HG03175 (cell line): Measurements from ENCODE around the gene FOXK2.
"Not testable (repeated sequence)": the region's sequence is repeated elsewhere in the genome, so short reads cannot be mapped to it uniquely, and the experiment has no call there.

ENCODE experiments used
- ATAC-seq: cut with Tn5 transposase; IDR thresholded peaks from one replicate; pipeline ENCODE4 v1.9.1; 2021; ENCODE audit warnings: mild to moderate bottlenecking, moderate library complexity; ENCODE audit not compliant: unreplicated experiment

The FOXK2 gene

DNA sequence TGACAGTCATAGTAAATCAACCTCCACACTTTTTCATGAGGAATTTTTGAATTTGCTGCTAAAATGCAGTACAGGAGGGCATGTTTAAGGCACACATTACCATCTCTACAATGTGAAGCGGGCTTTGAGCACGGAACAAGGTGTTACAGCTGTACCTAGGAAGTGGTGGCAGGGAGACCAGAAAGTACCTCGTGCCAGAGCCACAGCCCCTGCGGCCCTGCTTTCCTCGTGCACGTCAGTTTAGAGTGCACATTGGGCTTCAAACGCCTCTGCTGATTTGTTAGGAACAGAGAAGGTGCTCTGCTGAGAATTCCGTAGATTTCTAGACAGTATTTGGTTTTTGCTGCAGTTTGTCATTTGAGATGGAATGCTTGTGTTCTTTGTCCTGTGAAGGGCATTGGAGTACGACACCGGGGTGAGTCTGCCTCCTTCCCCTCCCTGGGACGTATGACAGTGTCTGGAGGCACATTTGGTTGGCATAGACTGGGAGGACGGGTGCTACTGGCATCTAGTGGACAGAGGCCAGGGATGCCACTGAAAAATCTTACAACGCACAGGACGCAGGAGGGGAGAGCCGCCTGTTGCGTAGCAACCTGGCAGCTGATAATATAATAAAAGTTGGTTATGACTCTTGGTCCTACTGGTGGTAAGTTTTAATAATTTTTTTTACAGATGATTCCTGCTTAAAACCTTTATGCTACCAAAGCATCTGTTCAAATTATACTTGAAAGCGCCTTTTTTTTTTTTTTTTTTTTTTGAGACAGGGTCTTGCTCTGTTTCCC is 9.1 kb downstream of the FOXK2 start:
- ATAC-seq: no peak

DNA sequence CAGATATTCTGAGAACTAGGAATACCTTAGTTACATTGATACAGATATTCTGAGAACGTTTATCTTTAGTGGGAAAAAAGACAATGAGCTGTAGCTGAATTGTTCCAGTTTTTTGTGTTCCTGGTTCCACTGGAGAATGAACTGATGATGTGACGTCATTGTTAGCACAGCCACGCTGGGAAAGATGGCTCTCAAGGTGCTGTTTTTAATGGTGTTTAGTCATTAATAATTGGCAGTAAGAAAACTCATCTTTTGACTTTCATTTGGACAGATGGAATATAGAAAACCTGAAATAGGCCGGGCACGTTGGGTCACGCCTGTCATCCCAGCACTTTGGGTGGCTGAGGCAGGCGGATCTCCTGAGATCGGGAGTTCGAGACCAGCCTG is 10.4 kb downstream of the FOXK2 start:
- no peak for ATAC-seq

DNA sequence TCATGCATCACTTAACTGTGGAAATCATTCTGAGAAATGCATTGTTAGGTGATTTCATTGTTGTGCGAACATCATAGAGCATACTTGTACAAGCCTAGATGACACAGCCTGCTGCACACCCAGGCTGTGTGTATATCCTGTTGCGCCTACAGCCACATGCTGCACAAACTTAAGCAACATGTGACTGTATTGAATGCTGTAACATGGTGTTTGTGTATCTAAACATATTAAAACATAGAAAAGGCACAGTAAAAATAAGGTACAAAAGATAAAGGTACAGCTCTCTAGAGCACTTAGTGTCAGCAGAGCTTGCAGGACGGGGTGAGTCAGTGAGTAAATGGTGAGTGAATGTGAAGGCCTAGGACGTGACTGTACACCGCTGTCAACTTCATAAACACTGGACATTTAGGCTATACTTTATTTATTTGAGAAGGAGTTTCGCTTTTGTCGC is 11.9 kb downstream of the FOXK2 start:
- ATAC-seq: no peak

DNA sequence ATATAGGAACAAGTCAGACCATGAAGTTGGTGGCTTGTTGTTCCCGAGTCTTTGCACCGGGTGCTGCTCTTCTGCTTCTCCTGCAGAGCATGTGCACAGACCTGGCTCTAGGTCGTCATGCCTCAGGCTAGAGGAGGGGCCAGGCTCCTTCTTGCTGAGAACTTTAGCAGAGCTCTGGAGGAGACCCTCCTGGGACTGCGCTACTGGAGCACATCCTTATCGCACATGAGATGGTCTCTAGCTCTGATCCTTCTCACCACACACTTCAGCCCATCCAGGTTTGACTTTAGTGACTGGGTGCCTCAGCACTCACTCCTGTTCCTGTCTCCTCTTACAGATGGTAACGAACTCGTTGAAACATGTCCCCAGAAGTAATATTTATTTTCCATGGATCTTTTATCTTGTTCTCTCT is 14.9 kb downstream of the FOXK2 start:
- ATAC-seq: no peak

DNA sequence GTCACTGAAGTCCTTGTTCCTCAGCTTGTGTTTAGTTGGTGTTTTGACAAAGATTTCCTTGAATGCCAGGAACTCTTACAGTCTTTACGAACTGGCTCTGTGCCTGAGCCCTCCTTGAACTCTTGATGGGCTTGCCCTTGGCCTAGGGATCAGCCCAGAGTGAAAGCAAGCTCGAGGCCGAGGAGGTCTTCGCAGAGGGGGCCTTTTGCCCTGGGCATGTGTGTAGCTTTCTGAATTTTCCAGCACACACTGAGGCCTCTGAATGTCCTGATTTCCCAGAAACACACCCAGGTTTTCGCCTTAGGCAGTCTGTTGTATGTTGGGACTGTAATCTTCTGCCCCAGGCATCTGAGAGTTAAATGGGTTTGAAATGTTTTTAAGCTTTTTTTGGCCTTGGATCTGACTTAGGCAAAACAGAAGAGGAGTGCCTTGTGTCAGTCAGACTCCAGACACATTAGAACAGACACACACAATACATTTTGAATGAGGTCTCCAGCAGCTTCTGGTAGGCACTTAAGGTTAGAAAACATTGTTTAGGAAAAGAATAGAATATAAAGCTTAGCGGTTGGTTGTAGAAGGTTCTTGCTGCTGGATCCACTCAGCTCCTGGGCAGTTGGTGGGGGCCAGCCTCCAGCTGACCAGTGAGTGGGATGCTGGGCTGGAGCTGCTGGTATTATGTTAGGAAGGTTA is 17.1 kb downstream of the FOXK2 start:
- no peak for ATAC-seq

DNA sequence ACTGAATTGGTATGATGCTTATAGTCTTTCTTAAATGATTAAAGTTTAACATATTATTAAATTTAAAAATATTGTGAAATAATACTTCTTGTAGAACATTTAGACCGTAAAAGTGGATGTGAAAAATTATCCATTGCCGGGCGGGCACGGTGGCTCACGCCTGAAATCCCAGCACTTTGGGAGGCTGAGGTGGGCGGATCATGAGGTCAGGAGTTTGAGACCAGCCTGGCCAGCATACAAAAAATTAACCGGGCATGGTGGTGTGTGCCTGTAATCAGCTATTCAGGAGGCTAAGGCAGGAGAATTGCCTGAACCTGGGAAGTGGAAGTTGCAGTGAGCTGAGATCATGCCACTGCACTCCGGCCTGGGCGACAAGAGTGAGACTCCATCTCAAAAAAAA is 17.7 kb downstream of the FOXK2 start:
- not testable (repeated sequence) for ATAC-seq

DNA sequence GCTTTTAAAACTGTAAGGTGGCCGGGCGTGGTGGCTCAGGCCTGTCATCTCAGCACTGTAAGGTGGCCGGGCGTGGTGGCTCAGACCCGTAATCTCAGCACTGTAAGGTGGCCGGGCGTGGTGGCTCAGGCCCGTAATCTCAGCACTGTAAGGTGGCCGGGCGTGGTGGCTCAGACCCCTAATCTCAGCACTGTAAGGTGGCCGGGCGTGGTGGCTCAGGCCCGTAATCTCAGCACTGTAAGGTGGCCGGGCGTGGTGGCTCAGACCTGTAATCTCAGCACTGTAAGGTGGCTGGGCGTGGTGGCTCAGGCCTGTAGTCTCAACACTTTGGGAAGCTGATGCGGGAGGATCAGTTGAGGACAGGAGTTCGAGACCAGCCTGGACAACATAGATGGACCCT is 19.5 kb downstream of the FOXK2 start:
- ATAC-seq: not testable (repeated sequence)

DNA sequence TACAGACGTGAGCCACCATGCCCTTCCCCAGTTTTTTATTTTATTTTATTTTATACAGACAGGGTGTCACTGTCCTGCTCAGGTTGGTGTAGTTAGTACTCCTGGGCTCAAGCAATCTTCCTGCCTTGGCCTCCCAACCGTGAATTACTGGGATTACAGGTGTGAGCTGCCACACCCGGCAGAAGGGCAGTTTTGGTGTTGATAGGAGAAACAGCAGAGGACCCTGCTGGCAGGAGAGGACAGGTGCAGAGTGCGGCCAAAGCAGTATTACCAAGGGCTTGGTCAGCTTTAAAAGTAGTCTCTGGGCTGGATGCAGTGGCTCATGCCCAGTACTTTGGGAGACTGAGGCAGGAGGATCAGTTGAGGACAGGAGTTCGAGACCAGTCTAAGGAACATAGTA is 22.9 kb downstream of the FOXK2 start:
- ATAC-seq: no peak

DNA sequence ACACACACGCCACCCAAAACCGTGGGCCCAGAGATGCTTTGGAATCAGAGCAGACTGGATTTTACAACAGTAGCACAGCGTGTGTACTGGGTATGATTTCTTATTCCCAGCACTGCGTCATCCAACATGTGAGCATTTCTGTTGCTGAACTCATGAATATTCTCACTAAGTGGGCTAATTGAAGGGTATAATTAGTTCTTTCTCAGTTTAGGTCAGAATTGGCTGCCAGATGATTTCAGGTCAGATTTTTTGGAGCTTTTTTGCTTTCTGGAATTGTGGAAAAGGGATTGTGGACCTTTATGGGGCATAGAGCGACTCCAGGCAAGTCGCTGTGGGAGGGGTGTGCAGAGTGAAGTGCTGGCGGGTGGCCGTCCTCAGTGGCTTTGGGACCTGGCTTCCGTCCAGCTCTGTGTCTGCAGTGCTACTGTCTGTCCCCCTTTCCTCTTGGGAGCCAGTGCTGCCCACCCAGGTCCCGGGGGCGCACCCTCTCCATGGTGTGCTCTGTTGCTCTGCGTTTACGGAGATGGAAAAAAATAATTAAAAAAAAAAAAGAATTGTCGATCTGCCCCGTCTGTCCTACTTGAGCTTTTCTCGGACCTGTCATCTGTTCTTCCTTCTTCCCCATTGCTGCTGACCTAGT is 25.0 kb downstream of the FOXK2 start:
- no peak for ATAC-seq

DNA sequence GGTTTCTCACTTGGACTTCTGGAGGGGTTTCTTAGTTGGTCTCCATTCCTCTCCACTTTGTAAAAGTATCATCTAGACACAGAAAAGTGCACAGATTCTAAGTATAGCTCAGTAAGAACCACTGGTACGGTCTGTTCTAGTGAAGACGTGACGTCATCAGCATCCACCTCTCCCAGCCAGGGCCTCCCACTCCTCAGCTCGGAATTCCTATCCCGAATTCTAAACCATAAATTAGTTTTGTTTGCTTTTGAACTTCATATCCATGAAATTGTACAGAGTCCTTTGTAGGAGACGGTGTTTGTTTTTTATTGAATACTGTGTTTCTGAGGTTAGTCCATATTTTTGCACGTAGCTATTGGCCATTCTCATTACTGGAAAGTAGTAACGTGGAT is 25.5 kb downstream of the FOXK2 start:
- no peak for ATAC-seq

DNA sequence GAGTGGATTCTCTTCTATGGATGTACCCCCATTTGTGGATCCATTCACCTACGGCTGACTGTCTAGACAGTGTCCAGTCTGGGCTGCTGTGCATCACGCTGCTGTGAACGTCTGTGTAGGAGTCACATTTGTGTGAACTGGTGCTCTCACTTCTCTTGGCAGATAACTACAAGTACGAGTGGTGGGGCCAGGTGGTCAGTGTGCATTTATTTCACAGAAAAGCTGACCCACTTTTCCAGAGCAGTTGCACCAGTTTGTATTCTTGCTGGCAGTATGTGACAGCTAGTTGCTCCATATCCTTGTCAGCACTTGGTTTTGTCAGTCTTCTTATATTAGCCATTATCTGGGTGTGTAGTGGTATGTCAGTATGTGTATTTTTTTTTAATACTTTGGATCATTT is 28.4 kb downstream of the FOXK2 start:
- ATAC-seq: no peak

DNA sequence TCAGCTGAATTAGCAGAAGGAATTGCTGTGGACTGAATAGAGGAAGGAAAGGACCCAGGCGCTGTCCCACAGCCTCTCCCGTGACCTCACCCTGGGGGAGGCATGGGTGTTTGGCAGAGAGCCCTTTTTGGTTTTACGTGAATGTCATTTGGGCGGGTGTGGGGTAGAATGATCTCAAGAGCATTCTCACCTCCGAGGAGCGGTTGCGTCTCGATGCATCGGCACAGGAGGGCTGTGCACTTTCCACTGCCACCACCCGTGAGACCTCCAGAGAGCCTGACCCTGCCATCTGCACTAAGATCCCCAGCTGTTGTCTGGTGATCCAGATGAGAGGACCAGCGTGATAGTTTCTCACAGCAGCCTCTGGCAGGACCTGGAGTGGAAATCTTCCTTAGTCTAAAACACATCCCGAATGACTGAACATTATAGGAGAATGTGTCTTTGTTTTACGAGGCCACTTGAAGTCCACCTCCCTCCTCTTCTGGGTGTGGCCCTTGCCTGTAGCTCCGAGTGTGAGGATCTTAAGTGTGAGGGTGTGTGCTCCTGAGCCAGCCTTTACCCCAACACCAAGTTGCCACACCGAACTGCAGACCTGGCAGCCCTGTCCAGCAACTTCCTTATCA is 29.3 kb downstream of the FOXK2 start:
- ATAC-seq: no peak

DNA sequence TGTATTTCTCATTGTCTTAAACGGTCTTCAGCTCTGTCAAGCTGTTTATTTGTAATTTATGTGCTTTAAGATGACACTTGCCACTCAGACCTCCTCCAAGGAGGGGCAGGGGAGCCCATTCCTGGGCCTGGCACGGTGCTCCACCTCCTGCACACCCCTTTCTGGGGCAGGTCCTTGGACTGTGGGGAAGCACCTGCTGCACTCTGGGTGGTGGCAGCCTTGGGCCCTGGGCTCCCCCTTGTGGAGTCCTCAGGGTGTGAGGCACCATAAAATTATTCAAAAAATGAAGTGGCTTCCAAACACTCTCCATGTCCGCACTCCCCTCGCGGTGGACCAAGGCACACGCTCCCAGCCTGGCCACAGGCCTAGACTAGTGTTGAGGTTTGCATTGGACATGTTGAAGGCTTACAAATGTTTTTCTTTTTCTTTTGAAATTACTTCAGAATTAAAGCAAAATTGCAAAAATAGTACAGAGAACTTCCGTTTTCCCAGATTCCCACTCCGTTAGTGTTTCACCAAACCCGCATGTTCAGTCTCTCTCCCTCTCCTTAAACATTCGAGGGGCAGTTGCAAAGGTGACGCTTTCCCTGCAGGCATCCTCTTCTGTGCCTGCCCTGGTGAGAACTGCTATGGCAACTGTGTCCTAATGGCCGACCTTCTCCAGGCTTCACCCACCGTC is 32.4 kb downstream of the FOXK2 start:
- ATAC-seq: peak; percentile 76

DNA sequence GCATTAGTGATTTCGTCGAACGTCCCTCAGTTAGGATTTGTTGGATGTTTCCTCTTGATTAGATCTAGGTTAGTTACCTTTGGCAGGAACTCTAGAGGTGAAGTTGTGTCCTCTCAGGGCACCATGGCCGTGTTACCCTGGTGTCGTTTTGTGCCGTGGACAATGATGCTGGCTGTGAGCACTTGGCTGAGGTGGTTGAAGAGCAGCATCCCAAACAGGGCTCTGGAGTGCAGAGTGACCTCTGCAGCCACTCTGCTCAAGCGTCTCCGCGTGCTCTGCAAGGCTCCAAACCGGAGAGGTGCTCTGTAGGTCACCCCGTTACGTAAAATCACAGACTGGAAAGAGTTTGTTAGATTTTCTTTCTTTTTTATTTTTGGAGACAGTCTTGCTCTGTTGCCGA is 33.0 kb downstream of the FOXK2 start:
- ATAC-seq: no peak

DNA sequence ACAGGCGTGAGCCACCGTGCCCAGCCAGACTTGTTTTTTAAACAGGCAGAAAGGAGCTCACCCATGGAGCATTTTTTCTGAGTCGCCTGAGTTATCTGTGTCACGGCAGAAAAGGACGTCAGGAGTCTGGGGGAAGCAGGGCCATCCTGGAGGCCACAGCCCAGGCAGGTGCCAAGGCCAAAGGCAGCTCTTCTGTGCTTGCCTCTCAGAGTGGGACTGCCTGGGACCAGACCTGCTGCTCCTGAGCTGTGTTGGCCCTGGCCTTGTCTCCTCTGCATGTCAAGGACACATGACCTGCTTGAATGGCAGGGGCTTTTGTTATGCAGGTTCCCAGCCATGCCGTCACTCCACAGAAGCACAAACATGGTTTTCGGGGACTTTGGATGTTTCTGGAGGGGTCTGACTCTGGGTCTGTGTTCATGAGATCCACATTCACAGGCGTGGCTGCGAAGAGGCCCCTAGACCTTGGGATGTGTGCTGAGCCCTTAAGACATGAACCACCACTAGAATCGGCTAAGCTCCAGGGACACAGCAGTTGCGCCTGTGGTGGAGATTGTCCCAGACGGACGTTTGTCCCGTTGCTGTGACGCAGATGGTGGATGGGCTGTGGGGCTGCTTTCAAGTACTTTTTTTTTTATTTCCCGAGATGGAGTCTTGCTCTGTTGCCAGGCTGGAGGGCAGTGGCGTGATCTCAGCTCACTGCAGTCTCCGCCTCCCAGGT is 33.8 kb downstream of the FOXK2 start:
- no peak for ATAC-seq

DNA sequence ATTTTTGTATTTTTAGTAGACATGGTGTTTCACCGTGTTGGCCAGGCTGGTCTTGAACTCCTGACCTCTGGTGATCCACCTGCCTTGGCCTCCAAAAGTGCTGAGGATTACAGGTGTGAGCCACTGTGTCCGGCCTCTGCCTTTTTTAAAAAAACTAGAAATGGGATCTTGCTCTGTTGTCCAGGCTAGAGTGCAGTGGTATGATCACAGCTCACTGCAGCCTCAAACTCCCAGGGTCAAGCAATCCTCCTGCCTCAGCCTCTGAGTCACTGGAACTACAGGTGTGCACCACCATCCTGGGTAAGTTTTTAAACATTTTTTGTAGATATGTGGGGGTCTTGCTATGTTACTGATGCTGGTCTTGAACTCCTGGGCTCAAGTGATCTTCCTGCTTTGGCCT is 38.0 kb downstream of the FOXK2 start:
- ATAC-seq: not testable (repeated sequence)

DNA sequence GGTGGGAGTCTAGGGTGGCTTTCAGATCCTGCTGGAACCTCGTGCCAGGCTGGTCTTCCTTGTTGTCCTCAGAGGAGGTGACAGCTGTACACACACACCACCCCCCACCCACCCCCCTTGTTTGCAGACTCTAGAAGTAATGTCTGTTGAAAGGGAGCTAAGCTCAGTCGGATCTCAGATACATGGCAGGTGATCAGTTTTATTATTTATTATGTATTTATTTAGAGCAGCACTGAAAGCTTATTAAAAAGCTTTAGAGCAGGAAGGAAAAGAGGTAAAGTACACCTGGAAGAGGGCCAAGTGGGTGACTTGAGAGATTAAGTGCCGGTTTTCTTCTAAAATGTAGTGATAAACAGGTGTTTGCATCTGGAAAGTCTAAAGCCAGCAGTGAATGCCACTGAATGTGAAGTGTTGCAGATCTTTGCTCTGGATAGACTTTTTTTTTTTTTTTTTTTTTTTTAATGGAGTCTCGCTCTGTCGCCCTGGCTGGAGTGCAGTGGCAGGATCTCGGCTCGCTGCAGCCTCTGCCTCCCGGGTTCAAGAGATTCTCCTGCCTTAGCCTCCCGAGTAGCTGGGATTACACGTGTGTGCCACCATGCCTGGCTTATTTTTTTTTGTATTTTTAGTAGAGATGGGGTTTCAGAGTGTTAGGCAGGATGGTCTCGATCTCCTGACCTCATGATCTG is 40.2 kb downstream of the FOXK2 start:
- no peak for ATAC-seq

DNA sequence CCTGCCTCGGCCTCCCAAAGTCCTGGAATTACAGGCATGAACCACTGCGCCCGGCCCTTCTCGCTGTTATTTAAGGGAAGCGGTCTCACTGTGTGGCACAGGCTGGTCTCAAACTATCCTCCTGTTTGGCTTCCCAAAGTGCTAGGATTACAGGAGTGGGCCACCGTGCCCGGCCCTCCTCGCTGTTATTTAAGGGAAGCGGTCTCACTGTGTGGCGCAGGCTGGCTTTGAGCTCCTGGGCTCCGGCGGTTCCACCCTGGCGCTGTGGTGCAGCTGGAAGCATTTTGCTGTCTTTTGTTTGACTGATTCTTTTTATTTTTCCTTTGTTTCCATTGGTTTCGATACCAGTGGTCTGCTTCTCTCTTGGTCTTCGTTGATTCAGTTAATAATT is 40.7 kb downstream of the FOXK2 start:
- ATAC-seq: no peak

DNA sequence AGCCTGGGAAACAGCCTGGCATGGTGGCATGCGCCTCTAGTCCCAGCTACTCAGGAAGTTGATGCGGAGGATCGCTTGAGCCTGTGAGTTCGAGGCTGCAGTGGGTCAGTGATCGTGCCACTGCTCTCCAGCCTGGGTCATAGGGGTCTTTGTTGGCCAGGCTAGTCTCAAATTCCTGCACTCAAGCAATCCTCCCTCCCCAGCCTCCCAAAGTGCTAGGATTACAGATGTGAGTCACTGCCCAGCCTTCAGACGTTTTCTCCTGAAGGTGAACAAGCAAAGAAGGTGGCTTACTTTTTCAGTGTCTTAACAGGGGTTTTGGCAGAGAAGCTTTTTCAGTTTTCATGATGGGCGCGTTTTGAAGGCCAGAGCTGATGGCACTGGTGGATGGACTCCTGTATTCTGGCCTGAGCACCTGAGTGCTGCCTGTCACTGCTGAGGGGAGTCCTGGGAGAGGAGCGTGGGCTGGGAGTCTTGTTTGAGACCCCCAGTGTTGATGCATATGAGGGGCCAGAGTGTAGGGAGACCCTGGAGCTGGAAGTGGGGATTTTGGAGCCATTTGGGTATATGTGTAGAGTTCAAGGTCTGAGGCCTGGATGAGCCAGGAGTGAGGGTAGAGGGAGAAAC is 41.4 kb downstream of the FOXK2 start:
- ATAC-seq: no peak
